Fibroblast of villous mesenchyme (primary cell): ENCODE measurements around the gene FLNB. TPM values are rescaled to one million over a fixed set of nuclear protein-coding genes. Genes with fewer than 3 reads are reported as not detected.

Experiments
- DNase-seq: peaks from one replicate; pipeline ENCODE4 v3.0.0-alpha.2; 2010; ENCODE audit warnings: low read depth
- H3K4me3 ChIP-seq: 2 replicates; pipeline ENCODE4 v1.5.1; 2011; ENCODE audit warnings: low read depth, mild to moderate bottlenecking, low read length
- total RNA-seq: library from RNA; depleted of rRNA; stranded (reverse); fragments of >200 nt; gene quantifications from 2 replicates; pipeline ENCODE4 v1.2.3, GENCODE V29; 2012
- TF ChIP-seq, protein P1 (sequence below): IDR thresholded peaks from 2 replicates; pipeline ENCODE4 v1.5.1; 2012; ENCODE audit warnings: low read depth, mild to moderate bottlenecking, low read length; ENCODE audit not compliant: insufficient read depth

The FLNB gene
- total RNA-seq, 1 donor, result 325 TPM

- TF ChIP-seq, protein P1, sequence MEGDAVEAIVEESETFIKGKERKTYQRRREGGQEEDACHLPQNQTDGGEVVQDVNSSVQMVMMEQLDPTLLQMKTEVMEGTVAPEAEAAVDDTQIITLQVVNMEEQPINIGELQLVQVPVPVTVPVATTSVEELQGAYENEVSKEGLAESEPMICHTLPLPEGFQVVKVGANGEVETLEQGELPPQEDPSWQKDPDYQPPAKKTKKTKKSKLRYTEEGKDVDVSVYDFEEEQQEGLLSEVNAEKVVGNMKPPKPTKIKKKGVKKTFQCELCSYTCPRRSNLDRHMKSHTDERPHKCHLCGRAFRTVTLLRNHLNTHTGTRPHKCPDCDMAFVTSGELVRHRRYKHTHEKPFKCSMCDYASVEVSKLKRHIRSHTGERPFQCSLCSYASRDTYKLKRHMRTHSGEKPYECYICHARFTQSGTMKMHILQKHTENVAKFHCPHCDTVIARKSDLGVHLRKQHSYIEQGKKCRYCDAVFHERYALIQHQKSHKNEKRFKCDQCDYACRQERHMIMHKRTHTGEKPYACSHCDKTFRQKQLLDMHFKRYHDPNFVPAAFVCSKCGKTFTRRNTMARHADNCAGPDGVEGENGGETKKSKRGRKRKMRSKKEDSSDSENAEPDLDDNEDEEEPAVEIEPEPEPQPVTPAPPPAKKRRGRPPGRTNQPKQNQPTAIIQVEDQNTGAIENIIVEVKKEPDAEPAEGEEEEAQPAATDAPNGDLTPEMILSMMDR, result no peak
- no peak overlapping the region for H3K4me3 ChIP-seq
- no peak for DNase-seq
These were observed 124.6 kb downstream of the FLNB start for GRCh38 chr3:58132850-58133249.

- TF ChIP-seq, protein P1, result no peak
- H3K4me3 ChIP-seq, result no peak overlapping the region
- no peak for DNase-seq
These were observed 126.2 kb downstream of the FLNB start for GRCh38 chr3:58134468-58134867.

GRCh38 chr3:58135712-58136543 lies 127.7 kb downstream of the FLNB start:
- DNase-seq, result no peak
- TF ChIP-seq, protein P1, result peak; percentile 37
- H3K4me3 ChIP-seq, result no peak overlapping the region

GRCh38 chr3:58137306-58137705 lies 129.1 kb downstream of the FLNB start:
- no peak for DNase-seq
- TF ChIP-seq, protein P1, result no peak
- no peak overlapping the region for H3K4me3 ChIP-seq

GRCh38 chr3:58141766-58142345 lies 133.6 kb downstream of the FLNB start:
- no peak overlapping the region for H3K4me3 ChIP-seq
- TF ChIP-seq, protein P1, result no peak
- DNase-seq, result no peak

DNA sequence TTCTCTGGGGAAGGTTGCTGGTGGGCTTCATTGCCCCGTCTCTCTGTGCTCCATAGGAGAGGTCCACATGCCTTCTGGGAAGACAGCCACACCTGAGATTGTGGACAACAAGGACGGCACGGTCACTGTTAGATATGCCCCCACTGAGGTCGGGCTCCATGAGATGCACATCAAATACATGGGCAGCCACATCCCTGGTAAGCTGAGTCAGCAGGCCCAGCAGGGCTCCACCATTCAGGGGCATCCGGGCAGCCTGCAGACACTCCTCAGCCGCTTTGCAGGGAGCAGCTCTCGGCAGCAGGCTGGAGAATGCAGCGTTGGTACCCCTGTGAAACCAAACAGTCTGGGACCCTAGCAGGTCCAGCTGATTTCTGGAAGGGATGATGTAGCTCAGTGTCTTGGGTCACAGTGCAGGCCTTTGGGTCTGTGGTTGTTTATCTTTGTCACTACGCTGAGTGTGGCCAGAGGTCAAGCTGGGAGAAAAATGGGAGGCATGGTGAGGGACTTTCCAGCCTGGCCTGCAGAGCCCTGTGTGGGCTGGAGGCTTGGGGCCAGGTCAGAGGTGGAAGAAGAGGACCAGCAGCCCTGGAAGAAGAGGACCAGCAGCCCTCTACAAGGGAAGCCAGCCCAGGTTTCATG lies 135.3 kb downstream of the FLNB start:
- TF ChIP-seq, protein P1, result no peak
- no peak overlapping the region for H3K4me3 ChIP-seq
- DNase-seq, result peak; percentile 16
